ENCODE results near the gene BBS9.
"Not testable (repeated sequence)": the region's sequence is repeated elsewhere in the genome, so short reads cannot be mapped to it uniquely, and the experiment has no call there.

BBS9 gene

GRCh38 chr7:33128990-33129805 lies at the start of gene BBS9:
Gene BBS9, plus strand, starts transcription at chr7:33129564. Its CDS starts 16,689 bp downstream, at chr7:33146253.
- peak; percentile 98 for DNase-seq

- no peak for DNase-seq
These were observed 49.3 kb upstream of the BBS9 start for GRCh38 chr7:33079763-33080690.

- no peak for DNase-seq
These were observed 42.0 kb upstream of the BBS9 start for GRCh38 chr7:33087356-33087755.

GRCh38 chr7:33087858-33088257 lies 41.5 kb upstream of the BBS9 start:
- no peak for DNase-seq

- DNase-seq, result no peak
These were observed 40.2 kb upstream of the BBS9 start for GRCh38 chr7:33089142-33089541.

- DNase-seq, result no peak
These were observed 38.2 kb upstream of the BBS9 start for GRCh38 chr7:33091111-33091531.

- no peak for DNase-seq
These were observed 37.6 kb upstream of the BBS9 start for GRCh38 chr7:33091641-33092191.

- no peak for DNase-seq
These were observed 36.1 kb upstream of the BBS9 start for GRCh38 chr7:33093266-33093665.

GRCh38 chr7:33094745-33095275 lies 34.6 kb upstream of the BBS9 start:
- not testable (repeated sequence) for DNase-seq

GRCh38 chr7:33099154-33099940 lies 30.0 kb upstream of the BBS9 start:
- DNase-seq, result no peak

GRCh38 chr7:33100770-33101169 lies 28.6 kb upstream of the BBS9 start:
- DNase-seq, result no peak

- no peak for DNase-seq
These were observed 27.5 kb upstream of the BBS9 start for GRCh38 chr7:33101906-33102305.

- DNase-seq, result peak; percentile 70
These were observed 22.0 kb upstream of the BBS9 start for GRCh38 chr7:33107136-33108066.

GRCh38 chr7:33108554-33109004 lies 20.8 kb upstream of the BBS9 start:
- peak; percentile 64 for DNase-seq

- DNase-seq, result peak; percentile 90
These were observed 20.2 kb upstream of the BBS9 start, which contains the start of gene RP9 for GRCh38 chr7:33109005-33109757. Gene RP9, minus strand, starts transcription at chr7:33109404. Its CDS starts 32 bp downstream, at chr7:33109372.

GRCh38 chr7:33109758-33110238 lies 19.6 kb upstream of the BBS9 start:
- peak; percentile 56 for DNase-seq

- DNase-seq, result no peak
These were observed 17.8 kb upstream of the BBS9 start for GRCh38 chr7:33111614-33112013.

GRCh38 chr7:33114976-33115375 lies 14.4 kb upstream of the BBS9 start:
- no peak for DNase-seq

GRCh38 chr7:33118383-33118782 lies 11.0 kb upstream of the BBS9 start:
- no peak for DNase-seq

GRCh38 chr7:33127085-33127484 lies 2.3 kb upstream of the BBS9 start:
- DNase-seq, result no peak
